Heart left ventricle (tissue), 16 donors: ENCODE data around the gene GGNBP2. TPM values are rescaled to one million over a fixed set of nuclear protein-coding genes. Genes with fewer than 3 reads are reported as not detected.
"Not testable (repeated sequence)": the region's sequence is repeated elsewhere in the genome, so short reads cannot be mapped to it uniquely, and the experiment has no call there.

Experiments
- ATAC-seq, 4 donors: fragments of 200-7000 bp; cut with Tn5 transposase; one replicate each; pipeline ENCODE4 v1.9.1; 2020 to 2022; ENCODE audit warnings: moderate library complexity in 4 of 4, mild to moderate bottlenecking in 3 of 4, moderate number of reproducible peaks in 1 of 4
- DNase-seq, 5 donors: peaks; one replicate each; pipeline ENCODE4 v3.0.0-alpha.2; 2020
- H3K27ac ChIP-seq, 12 donors: fragments of 200-600 bp; sonication (generic) in 4 of 12; one replicate each; pipeline versions ENCODE4 v1.5.0 to v1.8.0; 2016 to 2022; ENCODE audit warnings: mild to moderate bottlenecking in 2 of 12
- H3K27me3 ChIP-seq, 9 donors: fragments of 200-600 bp; sonication (generic) in 2 of 9; one replicate each; pipeline versions ENCODE4 v1.5.1 to v1.8.0; 2016 to 2022; ENCODE audit warnings: mild to moderate bottlenecking in 3 of 9
- H3K36me3 ChIP-seq, 9 donors: fragments of 200-600 bp; sonication (generic) in 2 of 9; one replicate each; pipeline versions ENCODE4 v1.5.0 to v1.8.0; 2018 to 2022; ENCODE audit warnings: mild to moderate bottlenecking in 2 of 9
- H3K4me1 ChIP-seq, 12 donors: fragments of 200-600 bp; sonication (generic) in 4 of 12; one replicate each; pipeline versions ENCODE4 v1.5.0 to v1.8.0; 2016 to 2022; ENCODE audit warnings: mild to moderate bottlenecking in 3 of 12
- H3K4me3 ChIP-seq, 12 donors: fragments of 200-600 bp; sonication (generic) in 4 of 12; one replicate each; pipeline versions ENCODE4 v1.5.0 to v1.8.0; 2017 to 2022; ENCODE audit warnings: mild to moderate bottlenecking in 9 of 12, moderate library complexity in 4 of 12
- H3K9me3 ChIP-seq, 12 donors: fragments of 200-600 bp; sonication (generic) in 4 of 12; one replicate each; pipeline versions ENCODE4 v1.5.0 to v1.8.0; 2016 to 2022; ENCODE audit warnings: mild to moderate bottlenecking in 1 of 12
- CTCF ChIP-seq, 12 donors: fragments of 200-600 bp; sonication (generic) in 4 of 12; IDR thresholded peaks; one replicate each; pipeline versions ENCODE4 v1.5.0 to v1.8.0; 2018 to 2022; ENCODE audit warnings: antibody characterized with exemption in 12 of 12, mild to moderate bottlenecking in 5 of 12
- POLR2A ChIP-seq, 2 donors: fragments of 450-650 bp; IDR thresholded peaks; one replicate each; pipeline ENCODE4 v1.6.1; 2017; ENCODE audit warnings: antibody characterized with exemption in 2 of 2, mild to moderate bottlenecking in 2 of 2, moderate library complexity in 2 of 2
- WGBS, 4 donors: extraction: QIAGEN DNeasy Blood & Tissue Kit in 2 of 4; methylation state at CpG; one replicate each; pipeline versions ENCODE4 v1.1.5 to v1.1.7; 2013 to 2018; 5-methylcytosine and 5-hydroxymethylcytosine counted together
- intact Hi-C, 10 donors: fragments of 100-400 bp; cut with DNase I; formaldehyde crosslinking; loops; one replicate each; pipeline versions ENCODE4 v1.11.1 to v1.14.2; 2022
- polyA plus RNA-seq, 2 donors: library from polyadenylated mRNA; stranded (reverse); fragments of 200-250 nt; gene quantifications; one replicate each; pipeline ENCODE4 v1.2.3, GENCODE V29; 2013
- total RNA-seq, 9 donors: library from RNA; depleted of rRNA in 2 of 9; stranded (reverse); fragments of >200 nt in 2 of 9; fragmentation: NEBNext Ultra II Directional in 3 of 9; extraction: Animal tissue kit (Norgen Biotek cat#: 25700) in 3 of 9; gene quantifications; one replicate each; pipeline versions ENCODE4 v1.1.0 to v1.2.4, GENCODE V29; 2016 to 2023
- donor health status: ischemic (EF 13 %, LVEDD 7.1; RV severe dilation, severe dysfunction).
- donor health status: healthy with polysubstance abuse.
- donor health status: DM: no; HTN: yes; CAD: no.
- donor health status: DM: no; HTN: no; CAD: no.
- donor health status: ischemic (EF 25% LVEDD 6.9; RV normal size, moderate dysfunction).
- donor health status: ischemic (EF 25% LVEDD 5.7; RV mildly dilated, moderate dysfunction).
- donor health status: healthy.
- donor health status: DM: yes; HTN: yes; CAD: no.
- donor health status: ischemic (EF 35%, LVEDD 5.7; RV mildly dilated, moderate dysfunction).
- donor health status: nonischemic (EF 11% LVEDD 7.7; RV severe dilation, severe dysfunction).
- donor health status: DM: yes; HTN: yes; CAD: no.
- donor health status: PGD.
- donor health status: ischemic (EF 29% LVEDD 5.4; RV normal size, mild dysfunction).
- donor health status: nonischemic (EF 23%, LVEDD 6.1; RV moderate dilation, normal function).

The GGNBP2 gene
- total and polyA plus RNA-seq, 11 donors = 27.4 to 62.9 (median 40.5) TPM

- Histone ChIP-seq H3K9me3 (no peaks in the 10 kb centered on the region), H3K27ac (no peak overlapping the region), H3K27me3 (no peaks in the 10 kb centered on the region), H3K4me3 (no peak overlapping the region), H3K4me1 (peaks cover 0 to 16% (median 2%) of the 10 kb centered on the region in 12 donors), H3K36me3 (peaks cover 0 to 95% (median 47%) of the 10 kb centered on the region in 9 donors)
- WGBS, 4 donors = 76 to 89% (median 84%) methylated on average over 5 to 6 of the region's 6 CpGs
- TF ChIP-seq CTCF (IDR thresholded peaks at IDR 0.05) = no peak
- TF ChIP-seq POLR2A (IDR thresholded peaks at IDR 0.05) = no peak
- intact Hi-C loops = no loop called here
- ATAC-seq = no peak
- DNase-seq = no peak
Measured at GRCh38 chr17:36506249-36506826, 38.4 kb upstream of the GGNBP2 start.

- DNase-seq (no peak), ATAC-seq (no peak)
- no peaks in the 10 kb centered on the region for H3K27me3 ChIP-seq
- H3K4me3 ChIP-seq = no peak overlapping the region
- 91 to 97% (median 96%) methylated on average over 10 to 11 of the region's 11 CpGs for WGBS, 4 donors
- peaks cover 0 to 16% (median 2%) of the 10 kb centered on the region in 12 donors for H3K4me1 ChIP-seq
- H3K27ac ChIP-seq = no peak overlapping the region
- peaks cover 0 to 95% (median 47%) of the 10 kb centered on the region in 9 donors for H3K36me3 ChIP-seq
- intact Hi-C loops = no loop called here
- no peaks in the 10 kb centered on the region for H3K9me3 ChIP-seq
- no peak for TF ChIP-seq CTCF (IDR thresholded peaks at IDR 0.05)
- TF ChIP-seq POLR2A (IDR thresholded peaks at IDR 0.05) = no peak
Measured at GRCh38 chr17:36506831-36507230, 37.9 kb upstream of the GGNBP2 start.

- H3K4me3 ChIP-seq = no peak overlapping the region
- 89 to 97% (median 95%) methylated on average over 6 of the region's 6 CpGs for WGBS, 4 donors
- H3K36me3 ChIP-seq = peaks cover 0 to 90% (median 47%) of the 10 kb centered on the region in 9 donors
- no peaks in the 10 kb centered on the region for H3K9me3 ChIP-seq
- no peak for DNase-seq
- peaks cover 0 to 16% (median 2%) of the 10 kb centered on the region in 12 donors for H3K4me1 ChIP-seq
- no peaks in the 10 kb centered on the region for H3K27me3 ChIP-seq
- no peak overlapping the region for H3K27ac ChIP-seq
- intact Hi-C loops = no loop called here
- ATAC-seq = no peak
- TF ChIP-seq CTCF (IDR thresholded peaks at IDR 0.05) = no peak
- no peak for TF ChIP-seq POLR2A (IDR thresholded peaks at IDR 0.05)
Measured at GRCh38 chr17:36507266-36507665, 37.5 kb upstream of the GGNBP2 start.

GRCh38 chr17:36508439-36508838 lies 36.3 kb upstream of the GGNBP2 start:
- H3K9me3 ChIP-seq, DNase-seq, H3K4me3 ChIP-seq, H3K27me3 ChIP-seq, intact Hi-C loops, H3K27ac ChIP-seq, ATAC-seq: not testable (repeated sequence)
- WGBS, 4 donors = 88 to 100% (median 93%) methylated on average over 2 of the region's 2 CpGs
- Histone ChIP-seq H3K4me1 (peaks cover 0 to 12% (median 2%) of the 10 kb centered on the region in 12 donors), H3K36me3 (peaks cover 0 to 81% (median 43%) of the 10 kb centered on the region in 9 donors)
